Measurements from ENCODE around the gene DEDD.

Gene DEDD

DNA sequence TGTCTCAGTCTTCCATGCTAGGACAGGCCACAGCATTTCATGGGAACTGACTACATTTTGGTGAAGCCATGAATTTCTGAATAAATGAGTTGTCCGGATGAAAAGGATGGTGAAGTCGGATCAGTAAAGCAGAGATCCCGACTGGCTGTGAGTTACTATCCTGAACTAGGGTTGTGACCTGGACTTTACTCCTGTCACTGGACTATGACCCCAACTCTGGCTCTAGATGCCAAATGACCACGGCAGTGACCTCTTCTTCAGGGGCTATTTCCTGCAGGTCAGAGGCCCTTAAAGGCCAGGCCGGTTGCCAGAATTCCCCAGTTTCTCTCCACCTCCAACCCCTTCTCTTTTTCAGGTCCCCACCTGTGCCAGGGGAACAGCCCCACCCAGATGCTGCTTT lies 41.4 kb downstream of the DEDD start:
- DNase-seq = no peak

DNA sequence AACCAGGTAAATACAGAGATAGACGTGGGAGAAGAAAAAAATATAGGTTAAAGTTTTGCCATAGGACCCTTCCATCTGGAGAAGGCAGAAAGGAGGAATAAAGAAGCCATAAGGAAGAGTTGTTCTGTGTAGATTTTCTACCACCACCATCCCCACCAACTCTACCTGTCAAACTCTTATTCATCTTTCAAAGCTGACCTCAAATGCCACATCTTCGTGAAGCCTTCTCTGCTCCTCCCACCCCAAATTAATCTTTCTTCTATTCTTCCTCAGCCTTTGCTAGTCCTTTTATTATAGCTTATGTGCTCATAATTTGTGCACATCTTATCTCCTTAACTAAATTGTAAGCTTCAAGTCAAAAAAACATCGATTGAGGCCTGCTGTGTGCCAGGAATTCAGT lies 41.9 kb downstream of the DEDD start:
- no peak for DNase-seq

DNA sequence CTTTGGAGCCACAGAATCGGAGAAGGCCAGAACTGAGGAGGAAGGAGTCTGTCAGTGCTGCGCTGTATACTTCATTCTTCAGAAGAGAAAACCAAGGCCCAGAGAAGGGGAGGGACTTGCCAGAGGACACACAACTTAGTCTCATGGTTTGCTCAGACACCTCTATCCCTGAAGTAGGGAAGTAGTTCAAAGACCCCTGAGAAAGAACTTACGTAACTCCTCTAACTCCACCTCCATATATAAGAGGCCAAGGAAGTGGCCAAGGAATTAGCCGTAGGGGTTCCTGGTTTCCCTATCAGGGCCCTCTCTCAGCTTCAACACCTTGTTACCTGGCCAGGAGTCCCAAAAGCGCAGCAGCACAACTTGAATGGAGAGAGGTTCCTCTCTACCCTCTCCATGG lies 42.5 kb downstream of the DEDD start:
- DNase-seq = no peak

DNA sequence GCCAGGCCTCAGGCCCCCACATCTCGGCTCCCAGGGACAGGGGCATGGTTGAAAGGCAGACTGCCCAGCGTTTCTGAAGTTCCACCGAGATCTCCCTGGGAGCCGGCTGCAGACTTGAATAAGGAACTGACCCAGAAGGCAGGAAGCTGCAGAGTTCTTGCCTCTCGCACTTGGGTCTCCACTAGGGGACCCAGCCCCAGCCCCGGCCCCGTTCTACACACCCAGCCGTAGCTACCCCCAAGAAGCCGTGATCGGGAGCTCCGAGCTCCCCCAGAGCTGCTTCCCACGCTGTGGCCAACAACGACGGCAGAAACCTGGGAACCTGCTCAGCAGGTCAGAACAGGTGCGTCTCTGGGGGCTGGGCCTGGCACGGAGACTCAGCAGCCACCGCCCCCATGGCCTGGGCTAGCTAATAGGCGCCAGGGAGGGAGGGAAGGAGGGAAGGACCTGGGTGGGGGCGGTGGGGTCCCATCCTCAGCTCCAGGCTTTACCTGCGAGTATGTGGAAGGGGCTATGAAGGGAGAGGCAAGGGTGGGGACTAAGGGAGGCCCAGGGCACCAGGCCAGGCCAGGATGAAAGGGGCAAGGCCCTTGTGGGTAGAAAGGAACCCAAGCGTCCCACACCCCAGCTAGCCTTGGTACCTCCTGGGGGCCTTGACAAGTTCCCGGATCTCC lies 43.1 kb downstream of the DEDD start, which contains the start of gene NECTIN4:
NECTIN4 (minus strand) TSS at position 308 of the 674 bp plus-strand sequence; CDS start at position 46, 262 bp downstream.
- DNase-seq = no peak

GRCh38 chr1:161088587-161089110 lies 43.8 kb downstream of the DEDD start:
- DNase-seq = no peak

GRCh38 chr1:161086457-161086856 lies 46.0 kb downstream of the DEDD start:
- DNase-seq = no peak

- no peak for DNase-seq
Observed at GRCh38 chr1:161085165-161085564, 47.3 kb downstream of the DEDD start.

GRCh38 chr1:161084597-161084988 lies 47.9 kb downstream of the DEDD start:
- no peak for DNase-seq

DNA sequence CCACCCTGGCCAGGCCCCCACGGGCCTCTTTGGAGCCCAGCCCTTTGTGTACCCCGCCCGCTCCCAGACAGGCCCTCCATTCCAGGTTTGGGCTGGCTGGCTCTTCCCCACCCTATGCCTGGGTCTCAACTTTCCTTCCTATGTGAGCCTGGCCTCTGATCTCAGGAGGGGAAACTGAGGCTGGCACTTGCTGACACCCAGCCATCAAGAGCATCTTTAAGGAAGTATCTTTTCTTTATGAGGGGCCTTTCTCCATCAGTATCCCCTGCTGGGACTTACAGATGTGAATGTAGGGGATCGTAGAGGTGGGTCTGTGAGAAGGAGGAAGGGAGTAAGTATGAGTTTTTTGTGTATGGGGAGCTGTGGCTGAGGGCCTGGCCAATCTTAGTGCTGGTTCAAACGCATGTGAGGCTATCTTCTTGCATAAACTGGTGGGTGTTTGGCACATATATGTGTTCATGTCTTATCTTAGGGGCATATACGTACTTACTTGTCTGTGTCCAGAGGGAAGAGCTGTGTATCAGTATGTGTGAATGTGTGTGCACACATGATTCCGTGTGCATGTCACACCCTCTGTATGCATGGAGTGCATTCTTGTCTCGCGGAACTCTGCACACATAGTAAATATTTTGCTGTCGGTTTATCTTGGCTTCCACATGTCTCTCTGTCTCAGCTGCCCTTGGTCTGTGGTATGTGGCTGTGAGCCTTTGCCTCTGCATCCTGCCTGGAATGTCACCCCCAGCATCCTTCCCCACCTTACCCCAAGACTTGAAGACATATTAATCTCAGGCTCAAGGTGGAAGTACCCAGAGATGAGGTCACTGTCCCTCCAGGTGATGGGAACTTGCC lies 48.5 kb downstream of the DEDD start:
- no peak for DNase-seq

DNA sequence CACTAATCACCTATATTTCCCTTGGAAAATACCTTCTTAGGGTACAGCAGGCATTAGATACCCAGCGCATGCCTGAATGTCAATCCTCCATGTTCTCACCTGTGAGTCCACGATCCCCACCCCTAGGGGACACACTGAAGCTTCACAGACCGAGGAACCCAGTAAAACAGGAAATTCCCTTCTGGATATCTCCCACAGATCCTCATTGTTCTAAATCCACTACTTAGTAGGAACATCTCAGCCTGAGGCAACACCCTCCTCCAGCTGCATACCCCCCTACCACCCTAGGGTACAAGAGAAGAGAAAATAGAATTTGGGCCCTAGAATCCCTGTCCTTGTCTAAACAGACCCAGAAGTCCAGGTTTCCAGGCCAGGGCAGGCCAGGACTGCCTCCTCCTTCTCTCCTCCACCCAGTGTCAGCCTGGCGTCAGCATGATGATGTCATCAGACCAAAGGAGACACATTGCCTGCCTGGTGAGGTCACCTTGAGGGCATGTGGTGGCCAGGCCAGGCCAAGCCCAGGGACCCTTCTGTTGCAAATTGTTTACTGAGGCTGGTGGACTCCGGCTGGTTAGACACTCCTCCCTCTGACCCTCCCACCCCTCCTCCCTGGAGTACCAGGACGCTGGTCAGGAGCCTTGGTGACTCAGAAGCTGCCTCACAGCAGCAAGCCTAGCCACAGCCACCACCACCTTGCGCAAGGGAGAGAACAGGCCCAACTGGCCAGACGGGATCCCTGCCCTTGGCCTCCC lies 49.3 kb downstream of the DEDD start:
- DNase-seq = no peak

DNA sequence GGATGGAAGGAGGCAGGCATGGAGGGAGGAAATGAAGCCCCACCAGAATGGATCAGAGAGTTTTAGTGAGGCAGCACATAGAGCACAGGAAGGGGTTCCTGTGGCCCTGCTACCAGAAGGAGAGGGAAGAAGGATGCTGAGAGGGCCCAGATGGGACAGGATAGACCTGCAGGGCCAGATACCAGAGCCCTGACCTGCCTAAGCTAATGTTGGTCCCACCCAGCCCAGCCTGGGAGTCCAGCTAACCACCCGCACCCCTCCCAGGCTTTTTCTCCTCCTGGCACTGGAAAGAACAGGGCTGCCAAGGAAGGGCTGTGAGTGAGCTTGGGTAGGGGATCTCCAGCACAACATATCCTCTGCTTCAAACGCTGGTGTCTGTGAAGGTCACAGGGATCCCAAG lies 50.0 kb downstream of the DEDD start:
- DNase-seq = no peak

GRCh38 chr1:161081519-161081918 lies 50.9 kb downstream of the DEDD start:
- DNase-seq = no peak

GRCh38 chr1:161080441-161081405 lies 51.7 kb downstream of the DEDD start:
- no peak for DNase-seq

DNA sequence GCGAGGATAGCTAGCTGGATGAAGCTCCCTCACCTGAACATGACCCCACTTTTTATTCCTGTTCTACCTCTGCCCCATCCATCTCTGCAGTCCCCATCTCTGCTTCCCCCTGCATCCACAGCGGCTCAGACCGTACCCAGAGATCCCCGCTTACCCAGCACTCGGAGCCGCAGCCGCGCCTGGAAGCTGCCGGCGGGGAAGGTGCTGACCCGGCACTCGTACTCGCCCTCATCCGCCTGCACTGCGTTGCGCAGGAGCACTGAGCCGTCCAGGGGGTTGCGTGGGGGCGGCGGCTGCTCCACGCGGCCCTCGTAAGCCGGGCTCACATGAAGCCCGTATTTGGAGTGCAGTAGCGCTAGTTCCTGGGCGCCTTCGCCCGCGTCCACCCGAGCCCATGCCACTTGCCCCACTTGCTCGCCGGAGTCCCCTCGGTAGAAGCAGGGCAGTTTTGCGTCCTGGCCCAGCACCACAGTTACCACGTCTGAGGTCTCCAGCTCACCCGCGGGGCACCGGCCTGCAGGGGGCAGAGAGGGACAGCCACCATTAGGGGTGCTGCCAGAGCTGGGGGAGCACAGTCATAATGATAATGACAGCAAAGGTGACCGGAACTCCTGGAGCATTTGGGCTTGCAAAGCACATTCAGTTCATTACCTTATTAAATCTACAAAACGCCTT lies 52.9 kb downstream of the DEDD start:
- DNase-seq = no peak

- no peak for DNase-seq
Observed at GRCh38 chr1:161077426-161077825, 55.0 kb downstream of the DEDD start.

- DNase-seq = no peak
Observed at GRCh38 chr1:161076410-161076809, 56.1 kb downstream of the DEDD start.

DNA sequence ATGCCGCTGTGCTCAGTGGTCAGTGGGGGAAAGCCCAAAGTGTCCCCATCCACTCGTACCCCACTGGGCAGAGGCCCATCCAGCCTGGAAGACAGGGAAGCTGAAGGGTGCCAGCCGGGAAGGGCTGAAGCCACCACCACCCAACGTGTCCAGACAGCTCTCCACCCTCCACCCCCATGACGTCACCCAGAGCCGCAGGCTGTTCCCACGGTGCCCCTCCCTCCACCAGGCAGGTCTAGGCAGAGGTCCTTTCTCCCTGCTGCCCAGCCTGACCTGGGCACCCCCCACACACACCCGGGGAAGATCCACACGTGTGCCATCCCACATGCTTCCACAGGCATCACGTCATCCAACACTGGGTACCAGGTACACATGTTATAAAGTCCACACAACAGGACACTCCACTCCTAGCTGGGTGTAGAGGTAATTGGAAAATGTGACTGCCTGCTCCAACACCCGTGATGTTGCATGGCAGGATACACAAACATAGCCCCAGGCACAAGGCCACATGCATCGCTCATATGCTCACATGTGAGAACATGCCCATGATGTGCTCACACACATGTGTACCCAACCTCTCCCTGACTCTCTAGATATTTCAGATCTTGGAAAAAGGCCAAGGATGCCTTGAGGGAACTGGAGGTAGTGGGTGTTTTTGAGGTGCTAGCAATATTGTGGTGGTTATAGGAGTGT lies 57.6 kb downstream of the DEDD start:
- DNase-seq = no peak

DNA sequence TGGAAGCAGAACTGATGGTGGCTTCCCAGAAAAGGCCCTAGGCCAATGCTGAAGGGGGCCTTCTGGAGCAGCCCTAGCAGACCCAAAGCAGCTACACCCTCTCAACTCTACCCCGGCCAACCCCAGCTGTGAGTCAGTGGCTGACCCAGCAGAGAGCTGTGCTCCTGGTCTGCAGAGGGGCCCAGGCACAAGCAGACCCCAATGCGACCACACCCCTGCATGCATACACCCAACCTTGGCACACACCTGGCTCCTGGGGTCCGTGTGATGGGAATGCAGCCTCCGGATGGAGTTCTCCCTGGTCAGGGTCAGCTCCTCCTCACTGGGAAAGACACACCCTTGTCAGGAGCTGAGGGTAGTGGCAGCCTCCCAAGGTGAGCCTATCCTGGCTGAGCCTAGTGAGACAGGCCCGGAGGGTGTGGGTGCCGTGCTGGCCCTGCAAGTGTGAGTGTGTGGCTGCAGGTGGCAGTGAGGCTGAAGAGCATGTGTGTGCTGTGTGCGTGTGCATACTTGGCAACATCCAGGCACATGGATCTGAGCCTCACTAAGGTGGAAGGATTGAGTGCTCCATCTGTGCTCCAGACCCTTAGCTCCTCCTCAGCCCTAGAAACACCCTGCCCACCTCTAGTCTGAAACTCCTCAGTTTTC lies 58.9 kb downstream of the DEDD start:
- no peak for DNase-seq

GRCh38 chr1:161072751-161073449 lies 59.6 kb downstream of the DEDD start:
- DNase-seq = no peak
